Astrocyte of the spinal cord (primary cell): ENCODE results near the gene FCN2.
A peak's percentile ranks its signal among the peaks of the same experiment; 100 is the strongest.

Experiments
- DNase-seq: peaks from one replicate; pipeline ENCODE4 v3.0.0; 2011; ENCODE audit warnings: low read depth, low spot score
- H3K4me3 ChIP-seq: 2 replicates; pipeline ENCODE4 v1.5.1; 2011; ENCODE audit warnings: low read depth, mild to moderate bottlenecking, low read length, moderate library complexity
- CTCF ChIP-seq: IDR thresholded peaks from 2 replicates; pipeline ENCODE4 v1.5.1; 2012; ENCODE audit warnings: low read depth, mild to moderate bottlenecking, low read length, inconsistent platforms
- in situ Hi-C: cut with HindIII; loops from 2 replicates; pipeline ENCODE4 v1.10.0; 2017; ENCODE audit warnings: low sequenced_read_pairs

The FCN2 gene

GRCh38 chr9:134891713-134892112 lies 11.1 kb downstream of the FCN2 start:
- in situ Hi-C loops: no loop called here
- DNase-seq: no peak
- TF ChIP-seq CTCF: no peak
- no peak overlapping the region for H3K4me3 ChIP-seq

GRCh38 chr9:134892221-134892620 lies 11.6 kb downstream of the FCN2 start:
- in situ Hi-C loops: no loop called here
- no peak for DNase-seq
- TF ChIP-seq CTCF: no peak
- H3K4me3 ChIP-seq: no peak overlapping the region

GRCh38 chr9:134892820-134893420 lies 12.3 kb downstream of the FCN2 start:
- in situ Hi-C loops: no loop called here
- H3K4me3 ChIP-seq: no peak overlapping the region
- DNase-seq: no peak
- TF ChIP-seq CTCF: no peak

- no peak for DNase-seq
- no peak overlapping the region for H3K4me3 ChIP-seq
- no peak for TF ChIP-seq CTCF
- in situ Hi-C loops: no loop called here
These were observed 13.7 kb downstream of the FCN2 start for GRCh38 chr9:134894136-134894860.

- no peak for TF ChIP-seq CTCF
- in situ Hi-C loops: no loop called here
- no peak overlapping the region for H3K4me3 ChIP-seq
- DNase-seq: peak; percentile 83
These were observed 14.5 kb downstream of the FCN2 start for GRCh38 chr9:134895097-134895496.

GRCh38 chr9:134895567-134895907 lies 14.9 kb downstream of the FCN2 start:
- no peak for TF ChIP-seq CTCF
- no peak overlapping the region for H3K4me3 ChIP-seq
- DNase-seq: no peak
- in situ Hi-C loops: no loop called here
